Tongue (tissue), 2 donors: Measurements from ENCODE around the gene UPP1. TPM values are rescaled to one million over a fixed set of nuclear protein-coding genes. Genes with fewer than 3 reads are reported as not detected.
A peak's percentile ranks its signal among the peaks of the same experiment; 100 is the strongest.

Experiments used
- DNase-seq: peaks from one replicate; pipeline ENCODE4 v3.0.0-alpha.2; 2015
- total RNA-seq: library from RNA; depleted of rRNA; stranded (reverse); fragments of >200 nt; gene quantifications from one replicate; pipeline ENCODE4 v1.2.3, GENCODE V29; 2014

Gene UPP1
- total RNA-seq, 1 donor from 2014 or later = 3.3 TPM

- DNase-seq = no peak
Observed at GRCh38 chr7:48085942-48086341, 3.1 kb upstream of the UPP1 start.

- DNase-seq = no peak
Observed at GRCh38 chr7:48087349-48087748, 1.7 kb upstream of the UPP1 start.

DNA sequence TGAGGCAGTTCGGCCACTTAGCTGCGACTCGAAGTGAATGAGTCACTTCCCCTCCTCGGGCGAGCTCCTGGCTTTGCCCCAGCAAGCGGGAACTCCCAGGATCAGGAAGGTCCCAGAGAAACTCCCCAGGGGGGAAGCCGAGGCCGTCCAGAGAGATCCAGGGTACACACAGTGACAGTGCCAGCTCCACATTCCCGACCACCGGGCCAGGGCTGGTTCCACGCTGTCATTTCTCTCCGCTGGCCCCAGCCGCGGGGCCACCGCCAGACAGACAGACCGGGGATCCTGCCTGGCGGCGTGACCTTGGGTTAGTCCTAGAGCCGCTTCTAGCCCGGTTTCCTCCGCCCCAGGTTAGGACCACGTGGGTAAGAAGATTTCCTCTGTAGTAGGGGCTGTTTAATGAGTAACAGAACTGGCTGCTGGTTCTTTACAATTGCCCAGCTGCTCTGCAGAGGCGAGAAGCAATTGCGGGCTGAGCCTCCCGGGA is 463 bp upstream of the UPP1 start:
- DNase-seq = peak; percentile 64

GRCh38 chr7:48090095-48090805 is 1.2 kb downstream of the UPP1 start:
- DNase-seq = peak; percentile 14

GRCh38 chr7:48091506-48092433 is 2.7 kb downstream of the UPP1 start:
- no peak for DNase-seq

GRCh38 chr7:48094861-48095293 is 5.8 kb downstream of the UPP1 start:
- DNase-seq = peak; percentile 32

- no peak for DNase-seq
Observed at GRCh38 chr7:48096273-48096672, 7.2 kb downstream of the UPP1 start.

DNA sequence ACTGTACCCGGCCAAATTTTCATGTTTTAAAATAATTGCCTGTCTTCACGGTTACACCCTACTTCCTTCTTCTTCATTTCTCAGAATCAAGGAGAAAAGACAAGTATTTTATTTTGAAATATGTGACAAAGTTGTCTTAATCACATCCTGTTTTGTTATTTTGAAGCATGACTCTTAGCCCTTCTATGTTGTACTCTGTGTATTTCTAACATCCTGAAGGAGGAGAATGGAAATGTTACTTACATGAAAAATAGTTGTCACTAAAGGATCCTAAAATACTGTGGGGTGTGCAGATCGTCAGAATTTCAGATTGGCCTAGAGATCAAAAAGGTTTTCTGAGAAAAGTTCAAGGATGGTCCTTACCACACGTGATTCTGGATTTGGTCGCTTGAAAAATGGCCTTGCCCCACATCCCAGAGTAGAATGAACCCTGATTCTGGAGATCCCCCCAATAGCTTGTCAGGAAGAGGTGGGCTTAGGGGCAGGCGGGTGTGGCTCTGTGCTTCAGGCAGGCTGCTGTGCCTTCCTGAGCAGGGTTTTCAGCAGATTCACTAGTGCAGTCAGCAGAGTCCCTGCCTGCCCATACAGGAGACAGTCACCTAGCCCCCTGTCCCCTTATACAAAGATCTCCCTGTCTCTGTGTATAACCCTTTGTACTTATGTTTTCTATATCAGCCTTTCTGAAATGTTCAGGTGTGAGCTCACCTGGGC is 8.6 kb downstream of the UPP1 start:
- DNase-seq = no peak

DNA sequence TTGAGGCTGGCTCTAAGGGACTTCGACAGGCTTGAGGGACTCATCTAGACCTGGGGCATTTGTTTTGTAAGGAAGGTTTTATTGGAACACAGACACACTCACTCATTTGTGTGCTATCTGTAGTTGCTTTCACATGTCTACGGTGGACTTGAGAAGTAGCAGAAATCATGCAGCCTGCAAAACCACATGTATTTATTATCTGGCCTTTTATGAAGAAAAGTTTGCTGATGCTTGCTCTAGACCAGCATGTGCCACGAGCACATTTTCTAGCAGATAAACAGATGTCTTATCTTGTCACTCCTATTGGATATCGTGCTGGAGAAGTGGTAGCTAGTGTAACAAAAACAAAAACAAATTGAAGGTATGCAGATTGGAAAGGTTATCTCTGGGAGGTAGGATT is 9.8 kb downstream of the UPP1 start:
- DNase-seq = no peak

- DNase-seq = no peak
Observed at GRCh38 chr7:48099781-48100180, 10.7 kb downstream of the UPP1 start.

DNA sequence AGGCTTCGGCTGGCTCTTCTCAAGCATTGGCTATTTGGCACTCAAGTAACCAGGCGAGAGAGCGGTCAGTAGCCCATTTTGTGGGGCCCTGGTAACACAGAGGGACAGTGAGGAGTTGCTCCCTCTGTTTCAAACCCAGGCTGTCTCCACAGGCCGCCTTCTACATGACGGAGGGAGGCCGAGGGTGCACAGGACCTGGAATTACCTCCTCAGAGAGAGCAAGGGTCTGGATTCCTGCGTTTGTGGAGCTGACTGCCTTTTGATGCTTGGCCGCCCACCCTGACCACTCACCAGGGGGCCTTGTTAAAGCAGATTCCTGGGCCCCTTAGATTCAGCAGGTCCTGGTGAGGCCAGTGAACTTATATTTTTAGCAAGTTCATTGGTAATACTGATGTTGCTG is 12.3 kb downstream of the UPP1 start:
- no peak for DNase-seq

DNA sequence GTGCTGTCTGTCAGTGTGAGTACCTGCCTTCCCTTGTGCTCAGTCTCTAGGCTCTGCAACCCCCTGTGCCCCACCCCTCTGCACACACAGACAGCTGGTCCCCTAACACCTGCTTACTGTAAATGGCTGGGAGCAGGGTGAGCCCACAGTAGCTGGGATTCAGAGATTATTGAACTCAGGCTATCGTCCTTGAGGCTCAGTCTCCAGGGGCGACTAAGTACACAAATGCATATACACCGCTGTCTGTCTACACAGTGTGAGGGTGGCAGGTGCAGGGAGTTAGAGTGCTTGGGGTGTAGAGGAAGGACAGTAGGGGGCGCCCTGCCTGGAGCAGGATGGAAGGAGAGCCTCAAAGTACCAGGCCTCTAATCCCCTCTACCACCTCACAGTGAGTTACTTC is 12.9 kb downstream of the UPP1 start:
- no peak for DNase-seq

DNA sequence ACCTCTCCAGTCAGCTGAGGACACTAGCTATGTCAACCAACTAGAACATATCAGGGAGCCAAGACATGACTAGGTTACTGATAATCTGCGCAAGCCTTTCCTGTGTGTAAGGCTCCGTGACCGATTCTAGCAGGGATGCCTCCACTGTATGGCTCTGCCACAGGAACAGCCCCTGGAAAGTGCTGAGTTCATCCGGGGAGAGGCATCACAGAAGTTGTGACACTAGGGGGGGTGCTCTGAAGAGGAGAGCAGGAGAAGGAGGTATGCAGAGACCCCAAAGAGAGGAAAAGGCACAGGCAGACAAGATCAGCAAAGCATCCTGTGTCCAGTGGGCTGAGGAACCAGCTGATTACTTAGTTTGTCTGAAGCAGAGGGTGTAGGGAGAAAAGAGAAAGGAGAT is 13.5 kb downstream of the UPP1 start:
- no peak for DNase-seq

GRCh38 chr7:48105045-48105444 is 16.0 kb downstream of the UPP1 start:
- no peak for DNase-seq

DNA sequence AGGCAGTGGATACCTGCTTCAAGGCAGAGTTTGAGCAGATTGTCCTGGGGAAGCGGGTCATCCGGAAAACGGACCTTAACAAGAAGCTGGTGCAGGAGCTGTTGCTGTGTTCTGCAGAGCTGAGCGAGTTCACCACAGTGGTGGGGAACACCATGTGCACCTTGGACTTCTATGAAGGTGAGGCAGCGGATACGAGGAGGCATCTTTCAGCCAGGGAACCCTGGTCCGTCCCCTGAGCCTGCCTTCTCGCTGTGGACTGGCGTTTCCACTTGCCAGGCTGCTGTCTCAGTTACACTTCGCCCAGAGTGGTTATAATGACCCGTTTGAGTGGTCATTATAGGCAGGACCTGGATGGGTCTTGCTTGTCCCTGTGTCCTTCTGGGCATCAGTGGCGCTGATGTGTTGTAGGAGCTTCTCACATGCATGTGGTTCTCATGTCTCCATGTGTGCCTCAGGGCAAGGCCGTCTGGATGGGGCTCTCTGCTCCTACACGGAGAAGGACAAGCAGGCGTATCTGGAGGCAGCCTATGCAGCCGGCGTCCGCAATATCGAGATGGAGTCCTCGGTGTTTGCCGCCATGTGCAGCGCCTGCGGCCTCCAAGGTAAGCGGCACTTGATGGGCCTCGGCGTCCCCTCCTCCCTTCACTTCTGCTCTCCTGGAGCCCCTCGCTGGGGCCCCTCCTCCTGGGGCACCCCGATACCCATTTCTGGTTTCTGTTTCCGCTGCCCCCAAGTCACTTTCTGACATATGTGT is 18.0 kb downstream of the UPP1 start:
- no peak for DNase-seq

DNA sequence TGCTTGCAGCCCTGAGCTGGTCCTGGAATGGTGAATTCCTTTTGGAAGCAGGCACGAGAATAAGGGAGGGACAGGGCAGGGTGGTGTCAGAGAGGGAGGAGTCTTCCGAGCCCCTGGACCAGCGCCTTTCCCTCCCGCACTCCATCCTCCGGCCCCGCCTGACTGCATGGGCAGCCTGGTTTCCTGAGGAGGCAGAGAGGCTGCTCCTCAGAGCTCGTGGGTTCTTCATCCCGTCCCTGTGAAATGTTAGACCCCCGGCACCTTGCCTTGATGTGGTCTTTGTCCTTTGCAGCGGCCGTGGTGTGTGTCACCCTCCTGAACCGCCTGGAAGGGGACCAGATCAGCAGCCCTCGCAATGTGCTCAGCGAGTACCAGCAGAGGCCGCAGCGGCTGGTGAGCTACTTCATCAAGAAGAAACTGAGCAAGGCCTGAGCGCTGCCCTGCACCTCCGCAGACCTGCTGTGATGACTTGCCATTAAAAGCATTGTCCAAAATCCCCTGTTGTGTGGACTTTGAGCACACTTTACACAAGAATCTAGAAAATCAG is 18.9 kb downstream of the UPP1 start:
- no peak for DNase-seq

- no peak for DNase-seq
Observed at GRCh38 chr7:48108959-48109847, 20.1 kb downstream of the UPP1 start.

GRCh38 chr7:48109848-48110663 is 21.0 kb downstream of the UPP1 start:
- DNase-seq = peak; percentile 76

DNA sequence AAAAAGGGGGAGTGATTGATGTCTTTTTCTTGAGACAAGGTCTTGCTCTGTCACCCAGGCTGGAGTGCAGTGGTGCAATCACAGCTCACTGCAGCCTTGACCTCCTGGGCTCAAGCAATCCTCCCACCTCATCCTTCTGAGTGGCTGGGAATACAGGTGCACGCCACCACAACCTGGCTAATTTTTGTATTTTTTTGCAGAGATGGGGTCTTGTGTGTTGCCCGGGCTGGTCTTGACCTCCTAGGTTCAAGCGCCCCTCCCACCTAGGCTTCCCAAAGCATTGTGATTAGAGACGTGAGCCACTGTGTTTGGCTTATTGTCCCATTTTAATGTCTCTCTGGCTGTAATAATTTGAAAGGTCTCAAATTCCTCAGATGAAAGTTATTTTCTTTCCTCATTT is 21.8 kb downstream of the UPP1 start:
- no peak for DNase-seq

DNA sequence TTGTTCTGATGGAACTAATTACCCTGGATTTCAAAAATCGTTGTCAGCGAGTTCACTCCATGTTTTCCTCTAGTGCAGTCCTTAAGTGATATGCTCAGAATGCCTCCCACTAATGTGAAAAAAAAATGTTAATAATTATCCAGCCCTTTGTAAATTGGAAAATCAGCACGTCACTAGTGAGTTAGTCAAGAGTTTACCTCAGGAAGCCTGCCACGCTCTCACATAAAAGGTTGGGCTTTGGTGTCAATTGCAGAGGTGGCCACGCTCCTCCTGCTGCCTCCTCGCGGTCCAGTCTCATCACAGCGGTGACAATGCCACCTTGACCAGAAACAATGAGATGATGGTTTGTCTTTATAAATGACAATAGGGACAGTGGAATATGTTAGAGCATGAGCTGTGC is 22.5 kb downstream of the UPP1 start:
- no peak for DNase-seq
